Stimulated activated CD4-positive, alpha-beta T cell treated with anti-CD3 and anti-CD28 coated beads, Interleukin-15, amount 100 ng/mL, for 1 hour (primary cell): Measurements from ENCODE around the gene TCF4.
A peak's percentile ranks its signal among the peaks of the same experiment; 100 is the strongest.

Experiments
- DNase-seq, 2 donors: peaks; one replicate each; pipeline ENCODE4 v3.0.0-alpha.2; 2020; ENCODE audit warnings: low read depth in 1 of 2, low spot score in 1 of 2

TCF4 gene

GRCh38 chr18:55324166-55324565 is 263.8 kb downstream of the TCF4 start:
- no peak for DNase-seq

- no peak for DNase-seq
Observed at GRCh38 chr18:55323051-55323994, 264.7 kb downstream of the TCF4 start.

GRCh38 chr18:55322178-55322735 is 265.7 kb downstream of the TCF4 start:
- peak in 1 of 2 donors; percentile 2 for DNase-seq

- peak in 1 of 2 donors; percentile 3 for DNase-seq
Observed at GRCh38 chr18:55321265-55322177, 266.5 kb downstream of the TCF4 start.

- DNase-seq: no peak
Observed at GRCh38 chr18:55320424-55321264, 267.3 kb downstream of the TCF4 start.

- DNase-seq: no peak
Observed at GRCh38 chr18:55319459-55320193, 268.4 kb downstream of the TCF4 start.

- DNase-seq: no peak
Observed at GRCh38 chr18:55318951-55319441, 269.0 kb downstream of the TCF4 start.

GRCh38 chr18:55317864-55318263 is 270.1 kb downstream of the TCF4 start:
- DNase-seq: no peak

GRCh38 chr18:55317324-55317723 is 270.7 kb downstream of the TCF4 start:
- DNase-seq: no peak

- DNase-seq: no peak
Observed at GRCh38 chr18:55316486-55317184, 271.4 kb downstream of the TCF4 start.

GRCh38 chr18:55314615-55315237 is 273.3 kb downstream of the TCF4 start:
- DNase-seq: no peak

- DNase-seq: no peak
Observed at GRCh38 chr18:55314031-55314430, 274.0 kb downstream of the TCF4 start.

- no peak for DNase-seq
Observed at GRCh38 chr18:55310863-55311262, 277.1 kb downstream of the TCF4 start.

GRCh38 chr18:55310044-55310676 is 277.8 kb downstream of the TCF4 start:
- DNase-seq: no peak

- no peak for DNase-seq
Observed at GRCh38 chr18:55309249-55309648, 278.7 kb downstream of the TCF4 start.

GRCh38 chr18:55307505-55307904 is 280.5 kb downstream of the TCF4 start:
- no peak for DNase-seq

GRCh38 chr18:55306359-55307024 is 281.5 kb downstream of the TCF4 start:
- DNase-seq: no peak
